Panc1 (cell line): ENCODE measurements around the gene HAGHL. TPM values are rescaled to one million over a fixed set of nuclear protein-coding genes. Genes with fewer than 3 reads are reported as not detected.

Experiments used
- ATAC-seq: fragments of 200-7000 bp; cut with Tn5 transposase; 2 replicates; pipeline ENCODE4 v1.9.1; 2020; ENCODE audit warnings: mild to moderate bottlenecking, moderate library complexity
- BruUV-seq: library from RNA; stranded (reverse); fragments of 400-500 nt; replicated peaks from 2 replicates; lab custom pipeline; 2021; lab: Mats Ljungman, UMichigan
- CTCF ChIA-PET: fragments of 300-600 bp; sonication (Branson Sonifier 250); formaldehyde crosslinking; loops from one replicate; lab custom pipeline; 2022; ENCODE audit warnings: antibody characterized with exemption; lab: Charles Lee
- POLR2A ChIA-PET: fragments of 300-600 bp; sonication (Branson Sonifier 250); formaldehyde crosslinking; loops from one replicate; lab custom pipeline; 2022; ENCODE audit warnings: antibody characterized with exemption; lab: Charles Lee
- DNase-seq: peaks from one replicate; pipeline ENCODE4 v3.0.0-alpha.2; 2010; ENCODE audit warnings: low read depth, low spot score
- H3K27ac ChIP-seq: 2 replicates; pipeline ENCODE4 v1.5.1; 2011; ENCODE audit warnings: mild to moderate bottlenecking, low read length, inconsistent platforms
- H3K27me3 ChIP-seq: fragments of 200-500 bp; sonication (Bioruptor generic); 2 replicates; pipeline ENCODE4 v1.6.0; 2014; ENCODE audit warnings: low read length, inconsistent platforms; ENCODE audit not compliant: control insufficient read depth, insufficient read depth
- H3K36me3 ChIP-seq: fragments of 200-500 bp; sonication (Bioruptor generic); 2 replicates; pipeline ENCODE4 v1.5.1; 2014; ENCODE audit warnings: inconsistent platforms, mild to moderate bottlenecking, low read length, moderate library complexity; ENCODE audit not compliant: control insufficient read depth, insufficient read depth
- H3K4me1 ChIP-seq: 2 replicates; pipeline ENCODE4 v1.5.1; 2011; ENCODE audit warnings: inconsistent platforms, mild to moderate bottlenecking, low read length, moderate library complexity; ENCODE audit not compliant: control insufficient read depth, insufficient read depth
- H3K4me3 ChIP-seq, 2 experiments: 2 replicates each; pipeline ENCODE4 v1.5.1; 2011 to 2012; ENCODE audit warnings: low read depth in 2 of 2, low read length in 2 of 2, mild to moderate bottlenecking in 2 of 2, inconsistent platforms in 1 of 2, moderate library complexity in 1 of 2
- H3K9me3 ChIP-seq: fragments of 200-500 bp; sonication (Bioruptor generic); 2 replicates; pipeline ENCODE4 v1.5.1; 2014; ENCODE audit warnings: low read depth, mild to moderate bottlenecking, inconsistent platforms, low read length, moderate library complexity; ENCODE audit not compliant: control insufficient read depth, insufficient read depth
- CTCF ChIP-seq: fragments of 450-650 bp; IDR thresholded peaks from 2 replicates; pipeline ENCODE4 v1.5.1; 2017; ENCODE audit warnings: mild to moderate bottlenecking
- POLR2AphosphoS5 ChIP-seq: IDR thresholded peaks from 2 replicates; pipeline ENCODE4 v1.6.1; 2012; ENCODE audit warnings: mild to moderate bottlenecking, low read depth, low read length, moderate library complexity
- REST ChIP-seq, 2 experiments: IDR thresholded peaks; 2 replicates each; pipeline ENCODE4 v1.6.1; 2011 to 2012; ENCODE audit warnings: low read depth in 2 of 2, control low read depth in 1 of 2, low read length in 1 of 2, mild to moderate bottlenecking in 1 of 2, moderate library complexity in 1 of 2; ENCODE audit not compliant: insufficient read depth in 1 of 2
- SIN3A ChIP-seq: IDR thresholded peaks from 2 replicates; pipeline ENCODE4 v1.6.1; 2012; ENCODE audit warnings: low read depth, mild to moderate bottlenecking, low read length, moderate library complexity, borderline replicate concordance; ENCODE audit not compliant: insufficient read depth
- TCF7L2 ChIP-seq: IDR thresholded peaks from 2 replicates; pipeline ENCODE4 v1.6.1; 2011; ENCODE audit warnings: mild to moderate bottlenecking, low read depth, low read length, inconsistent platforms
- in situ Hi-C: cut with HindIII; loops from 2 replicates; pipeline ENCODE4 v1.10.0; 2016; ENCODE audit warnings: low sequenced_read_pairs, low pct_unique_long_range_greater_than_20kb
- intact Hi-C: fragments of 100-400 bp; cut with micrococcal nuclease; formaldehyde crosslinking; loops from one replicate; pipeline ENCODE4 v1.10.0; 2022; ENCODE audit not compliant: unreplicated experiment
- total RNA-seq: library from RNA; stranded (reverse); gene quantifications from one replicate; pipeline ENCODE4 v1.2.1, GENCODE V29; 2021; ENCODE audit not compliant: unreplicated experiment

Gene HAGHL
- total RNA-seq, 1 experiment from 2014 or later, result 41.1 TPM

- in situ Hi-C loops (no loop called here), intact Hi-C loops (no loop called here)
- TF ChIP-seq REST (IDR thresholded peaks at IDR 0.05; ENCODE audit: insufficient read depth in 1 of 2, low read depth in 2 of 2, low read length in 1 of 2), result no peak
- TF ChIP-seq SIN3A, result no peak
- no peak for TF ChIP-seq CTCF
- no peak for TF ChIP-seq POLR2AphosphoS5
- no peak for TF ChIP-seq TCF7L2
- CTCF ChIA-PET, result no interaction called here
- Histone ChIP-seq H3K36me3 (peaks cover 5% of the 10 kb centered on the region; the same call in 1 of the 2 replicates), H3K27ac (no peak overlapping the region), H3K4me1 (peaks cover 6% of the 10 kb centered on the region), H3K9me3 (no peaks in the 10 kb centered on the region), H3K4me3 (no peak overlapping the region), H3K27me3 (no peaks in the 10 kb centered on the region)
- ATAC-seq, result no peak
- POLR2A ChIA-PET, result no interaction called here
- no TSS peak for BruUV-seq
- DNase-seq, result no peak
Measured at GRCh38 chr16:702341-702740, 24.6 kb upstream of the HAGHL start.

- ChIA-PET POLR2A (no interaction called here), CTCF (no interaction called here)
- ATAC-seq (no peak), DNase-seq (no peak)
- no peak overlapping the region for H3K4me3 ChIP-seq
- BruUV-seq, result no TSS peak
- peaks cover 6% of the 10 kb centered on the region for H3K4me1 ChIP-seq
- no peak for TF ChIP-seq POLR2AphosphoS5
- TF ChIP-seq SIN3A, result no peak
- no peak for TF ChIP-seq TCF7L2
- TF ChIP-seq CTCF, result no peak
- TF ChIP-seq REST (IDR thresholded peaks at IDR 0.05; ENCODE audit: insufficient read depth in 1 of 2, low read depth in 2 of 2, low read length in 1 of 2), result no peak
- in situ Hi-C loops, result no loop called here
- no peaks in the 10 kb centered on the region for H3K27me3 ChIP-seq
- no peak overlapping the region for H3K27ac ChIP-seq
- intact Hi-C loops, result no loop called here
- H3K9me3 ChIP-seq, result no peaks in the 10 kb centered on the region
- H3K36me3 ChIP-seq, result peaks cover 5% of the 10 kb centered on the region; the same call in 1 of the 2 replicates
Measured at GRCh38 chr16:703406-703805, 23.5 kb upstream of the HAGHL start.
